SK-N-SH (cell line): ENCODE data around the gene TMPRSS2. TPM values are rescaled to one million over a fixed set of nuclear protein-coding genes. Genes with fewer than 3 reads are reported as not detected.

ENCODE experiments used
- polyA plus RNA-seq, 3 experiments: library from polyadenylated mRNA; depleted of rRNA; stranded (reverse); fragments of >200 nt; gene quantifications; 2 replicates each; pipeline ENCODE4 v1.2.3, GENCODE V29; 2012
- small RNA-seq, 7 experiments: library from RNA; depleted of rRNA; stranded (forward); fragments of <200 nt; gene quantifications; one replicate each; pipeline ENCODE3, GENCODE V24; 2012

Gene TMPRSS2
- polyA plus RNA-seq, 1 of the 3 experiments (the other 2 are of a cell fraction), result not detected

Small RNA genes lying within 50 kb of the gene (small RNA-seq; reads per million reads assigned to genes)
- 0 reads per million in 7 experiments for gene RF00421

Other genes with a start within 250 kb of the TMPRSS2 start
- gene FAM3B, start 191.4 kb downstream of the TMPRSS2 start, polyA plus RNA-seq (2012; rRNA removed), result not detected in 2 replicates
- 0.06 and 0.08 TPM in 2 replicates for gene MX2, start 146.1 kb downstream of the TMPRSS2 start, polyA plus RNA-seq (2012; rRNA removed)
- gene MX1, start 81.9 kb downstream of the TMPRSS2 start, polyA plus RNA-seq (2012; rRNA removed), result 1.6 and 1.9 TPM in 2 replicates